ENCODE results near the gene S100A14. TPM values are rescaled to one million over a fixed set of nuclear protein-coding genes. Genes with fewer than 3 reads are reported as not detected.

S100A14 gene
- total RNA-seq, 1 donor from 2014 or later = not detected

- Mint-ChIP-seq H3K27ac (peak within 1 kb of the TSS; percentile 100), H3K27me3 (ENCODE audit: low read depth) (no peaks in the 10 kb centered on the region), H3K4me3 (ENCODE audit: low read depth) (peak within 1 kb of the TSS; percentile 96), H3K36me3 (ENCODE audit: low read depth) (peaks cover 47% of the 10 kb centered on the region), H3K9me3 (no peaks in the 10 kb centered on the region), H3K4me1 (ENCODE audit: low read depth) (peaks cover 28% of the 10 kb centered on the region)
- intact Hi-C loops (cut with micrococcal nuclease) = loop anchor here (1.0 to 5.0 kb wide), 5 partner anchors 24 to 101 kb away; partner anchors contain the start of genes S100A4 and SNAPIN
- peak; percentile 96 for DNase-seq (ENCODE audit: low spot score)
These were observed 17.9 kb upstream of the S100A14 start, which contains the start of gene CHTOP for GRCh38 chr1:153633754-153634665. CHTOP (plus strand) TSS chr1:153634066; CDS start chr1:153636589, 2,523 bp downstream.

- intact Hi-C loops (cut with micrococcal nuclease) = loop anchor here (1.0 to 5.0 kb wide), 3 partner anchors 25 to 88 kb away; partner anchors contain the start of genes S100A4 and SNAPIN
These were observed 17.1 kb upstream of the S100A14 start for GRCh38 chr1:153633161-153633753.

DNA sequence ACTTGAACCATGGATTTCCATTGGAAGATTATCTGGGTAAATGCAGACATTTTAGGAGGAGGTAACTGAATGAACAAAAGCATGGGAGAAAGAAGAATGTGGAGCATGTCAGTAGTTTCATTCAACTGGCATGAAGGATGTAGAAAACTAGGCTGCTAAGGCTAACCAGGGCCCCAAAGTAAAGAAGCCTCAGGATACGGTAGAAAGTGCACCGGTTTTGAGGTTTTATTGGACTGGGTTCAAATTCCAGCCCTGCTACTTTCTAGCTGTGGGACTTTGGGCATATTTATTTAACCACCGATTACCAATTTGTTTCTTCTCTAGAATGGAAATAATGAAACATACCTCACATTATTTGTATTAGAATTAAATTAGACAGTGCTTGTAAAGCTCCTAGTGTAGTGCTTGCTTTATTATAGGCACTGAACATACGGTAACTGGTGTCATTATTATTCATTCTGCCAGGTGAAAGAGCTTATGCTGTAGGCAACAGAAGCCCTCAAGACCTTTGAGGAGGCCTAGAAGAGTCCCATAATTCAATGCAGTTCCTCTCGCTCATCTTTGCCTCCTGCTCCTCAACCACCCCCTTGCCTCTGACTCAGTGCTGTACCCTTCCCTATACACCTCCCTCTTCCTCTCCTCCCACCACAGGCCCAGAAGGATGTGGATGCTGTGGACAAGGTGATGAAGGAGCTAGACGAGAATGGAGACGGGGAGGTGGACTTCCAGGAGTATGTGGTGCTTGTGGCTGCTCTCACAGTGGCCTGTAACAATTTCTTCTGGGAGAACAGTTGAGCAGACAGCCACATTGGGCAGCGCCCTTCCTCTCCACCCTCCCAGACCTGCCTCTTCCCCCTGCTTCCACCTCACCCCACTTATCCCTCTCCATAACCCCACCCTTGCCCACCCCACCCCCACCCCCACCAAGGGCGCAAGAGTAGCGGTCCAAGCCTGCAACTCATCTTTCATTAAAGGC is 15.2 kb upstream of the S100A14 start:
- H3K4me1 Mint-ChIP-seq (ENCODE audit: low read depth) = peaks cover 21% of the 10 kb centered on the region
- H3K4me3 Mint-ChIP-seq (ENCODE audit: low read depth) = no peak overlapping the region
- no peaks in the 10 kb centered on the region for H3K27me3 Mint-ChIP-seq (ENCODE audit: low read depth)
- no peak for DNase-seq (ENCODE audit: low spot score)
- H3K36me3 Mint-ChIP-seq (ENCODE audit: low read depth) = peaks cover 23% of the 10 kb centered on the region
- no peaks in the 10 kb centered on the region for H3K9me3 Mint-ChIP-seq
- peak overlapping the region; percentile 43 for H3K27ac Mint-ChIP-seq
- intact Hi-C loops (cut with micrococcal nuclease) = loop anchor here (2.0 to 5.0 kb wide), 2 partner anchors 59 to 87 kb away; partner anchors contain the start of gene S100A4

More at GRCh38 chr1:153633161-153633753, 17.1 kb upstream of the S100A14 start:
- H3K4me1 Mint-ChIP-seq (ENCODE audit: low read depth) = peaks cover 28% of the 10 kb centered on the region
- no peaks in the 10 kb centered on the region for H3K27me3 Mint-ChIP-seq (ENCODE audit: low read depth)
- peaks cover 39% of the 10 kb centered on the region for H3K36me3 Mint-ChIP-seq (ENCODE audit: low read depth)
- peak overlapping the region; percentile 96 for H3K4me3 Mint-ChIP-seq (ENCODE audit: low read depth)
- DNase-seq (ENCODE audit: low spot score) = no peak
- H3K9me3 Mint-ChIP-seq = no peaks in the 10 kb centered on the region
- peak overlapping the region; percentile 100 for H3K27ac Mint-ChIP-seq

- Mint-ChIP-seq H3K27me3 (ENCODE audit: low read depth) (no peaks in the 10 kb centered on the region), H3K27ac (no peak overlapping the region), H3K36me3 (ENCODE audit: low read depth) (peaks cover 15% of the 10 kb centered on the region), H3K4me1 (ENCODE audit: low read depth) (peaks cover 19% of the 10 kb centered on the region), H3K4me3 (ENCODE audit: low read depth) (no peak overlapping the region), H3K9me3 (no peaks in the 10 kb centered on the region)
- DNase-seq (ENCODE audit: low spot score) = no peak
- intact Hi-C loops (cut with micrococcal nuclease) = loop anchor here (5.0 kb wide), 1 partner anchor 58 kb away; no protein-coding TSS in a partner anchor
These were observed 14.3 kb upstream of the S100A14 start for GRCh38 chr1:153630384-153630783.

DNA sequence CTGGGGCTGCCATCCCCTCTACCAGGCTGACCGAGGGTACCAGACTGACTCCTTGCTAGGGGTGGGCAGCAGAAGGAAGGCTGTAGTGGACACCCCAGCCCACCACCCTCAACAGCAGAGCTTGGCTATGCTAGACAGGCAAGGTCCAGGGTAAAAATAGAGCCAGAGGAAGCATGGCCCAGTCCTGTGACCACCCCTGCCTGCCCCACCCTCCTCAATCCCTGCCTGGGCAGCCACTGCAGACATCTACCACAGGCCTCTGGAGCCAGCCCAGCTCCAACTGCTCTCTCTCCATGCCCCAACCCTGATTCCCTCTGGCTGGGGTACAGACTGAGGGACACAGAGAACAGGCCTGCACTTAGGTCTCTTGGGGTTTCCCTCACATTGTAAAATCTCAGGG is 13.8 kb upstream of the S100A14 start:
- intact Hi-C loops (cut with micrococcal nuclease) = loop anchor here (5.0 kb wide), 1 partner anchor 58 kb away; no protein-coding TSS in a partner anchor
- no peak for DNase-seq (ENCODE audit: low spot score)
- H3K27ac Mint-ChIP-seq = no peak overlapping the region
- H3K27me3 Mint-ChIP-seq (ENCODE audit: low read depth) = no peaks in the 10 kb centered on the region
- peaks cover 13% of the 10 kb centered on the region for H3K36me3 Mint-ChIP-seq (ENCODE audit: low read depth)
- H3K4me1 Mint-ChIP-seq (ENCODE audit: low read depth) = peaks cover 19% of the 10 kb centered on the region
- H3K4me3 Mint-ChIP-seq (ENCODE audit: low read depth) = no peak overlapping the region
- H3K9me3 Mint-ChIP-seq = no peaks in the 10 kb centered on the region

DNA sequence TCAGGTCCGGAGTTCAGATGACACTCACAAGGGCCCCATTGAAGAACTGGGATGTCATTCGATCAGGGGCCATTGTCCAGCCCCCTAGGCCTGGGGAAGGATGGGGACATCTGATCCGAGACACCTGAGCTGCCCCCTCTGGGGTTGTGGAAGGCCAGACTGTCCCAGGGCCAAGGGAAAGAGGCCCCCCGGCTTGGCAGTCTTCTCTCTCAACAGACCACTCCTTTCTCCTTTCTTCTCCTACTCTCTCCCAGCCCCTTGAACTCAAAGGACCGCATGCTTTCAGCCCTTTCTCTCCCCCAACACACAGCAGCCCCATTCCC is 13.2 kb upstream of the S100A14 start:
- H3K27me3 Mint-ChIP-seq (ENCODE audit: low read depth) = no peaks in the 10 kb centered on the region
- intact Hi-C loops (cut with micrococcal nuclease) = no loop called here
- H3K36me3 Mint-ChIP-seq (ENCODE audit: low read depth) = peaks cover 8% of the 10 kb centered on the region
- no peaks in the 10 kb centered on the region for H3K9me3 Mint-ChIP-seq
- peaks cover 19% of the 10 kb centered on the region for H3K4me1 Mint-ChIP-seq (ENCODE audit: low read depth)
- no peak overlapping the region for H3K27ac Mint-ChIP-seq
- DNase-seq (ENCODE audit: low spot score) = no peak
- no peak overlapping the region for H3K4me3 Mint-ChIP-seq (ENCODE audit: low read depth)

DNA sequence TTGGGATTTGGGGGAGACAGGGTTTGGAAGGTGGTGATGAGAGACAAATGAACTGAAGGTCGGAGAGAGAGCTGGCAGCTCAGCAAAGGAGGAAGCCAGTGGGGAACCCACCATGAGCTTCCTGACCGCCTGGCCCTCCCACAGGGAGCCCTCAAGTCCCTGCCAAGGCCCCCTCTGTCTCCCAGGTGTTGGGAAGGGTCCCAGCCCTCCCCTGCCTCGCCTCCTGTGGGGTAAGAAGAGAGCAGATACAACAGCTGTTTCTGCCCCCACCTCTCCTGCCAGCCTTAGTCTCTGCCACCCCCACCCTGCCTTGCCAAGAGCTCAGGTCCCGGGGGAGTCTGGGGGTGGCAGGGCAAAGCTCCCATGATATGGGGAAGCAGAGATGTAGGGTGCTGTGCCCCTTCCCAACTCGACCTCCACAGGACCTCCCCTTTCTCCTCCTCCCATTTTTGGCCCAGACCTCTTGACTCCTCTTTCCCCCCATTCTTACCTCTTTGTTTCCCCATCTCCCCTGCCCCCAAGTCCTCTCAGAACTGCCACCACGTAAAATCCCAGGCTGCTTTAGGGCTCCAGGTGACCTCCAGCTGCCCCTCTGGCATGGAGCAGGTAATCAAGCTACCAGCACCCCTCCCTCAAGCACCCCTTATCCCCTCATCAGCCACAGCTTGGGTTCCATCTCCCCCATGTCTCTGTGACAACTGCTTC is 12.7 kb upstream of the S100A14 start:
- H3K4me1 Mint-ChIP-seq (ENCODE audit: low read depth) = peaks cover 19% of the 10 kb centered on the region
- H3K36me3 Mint-ChIP-seq (ENCODE audit: low read depth) = peaks cover 3% of the 10 kb centered on the region
- H3K9me3 Mint-ChIP-seq = no peaks in the 10 kb centered on the region
- H3K27ac Mint-ChIP-seq = no peak overlapping the region
- H3K27me3 Mint-ChIP-seq (ENCODE audit: low read depth) = no peaks in the 10 kb centered on the region
- no peak overlapping the region for H3K4me3 Mint-ChIP-seq (ENCODE audit: low read depth)
- intact Hi-C loops (cut with micrococcal nuclease) = no loop called here
- DNase-seq (ENCODE audit: low spot score) = no peak

DNA sequence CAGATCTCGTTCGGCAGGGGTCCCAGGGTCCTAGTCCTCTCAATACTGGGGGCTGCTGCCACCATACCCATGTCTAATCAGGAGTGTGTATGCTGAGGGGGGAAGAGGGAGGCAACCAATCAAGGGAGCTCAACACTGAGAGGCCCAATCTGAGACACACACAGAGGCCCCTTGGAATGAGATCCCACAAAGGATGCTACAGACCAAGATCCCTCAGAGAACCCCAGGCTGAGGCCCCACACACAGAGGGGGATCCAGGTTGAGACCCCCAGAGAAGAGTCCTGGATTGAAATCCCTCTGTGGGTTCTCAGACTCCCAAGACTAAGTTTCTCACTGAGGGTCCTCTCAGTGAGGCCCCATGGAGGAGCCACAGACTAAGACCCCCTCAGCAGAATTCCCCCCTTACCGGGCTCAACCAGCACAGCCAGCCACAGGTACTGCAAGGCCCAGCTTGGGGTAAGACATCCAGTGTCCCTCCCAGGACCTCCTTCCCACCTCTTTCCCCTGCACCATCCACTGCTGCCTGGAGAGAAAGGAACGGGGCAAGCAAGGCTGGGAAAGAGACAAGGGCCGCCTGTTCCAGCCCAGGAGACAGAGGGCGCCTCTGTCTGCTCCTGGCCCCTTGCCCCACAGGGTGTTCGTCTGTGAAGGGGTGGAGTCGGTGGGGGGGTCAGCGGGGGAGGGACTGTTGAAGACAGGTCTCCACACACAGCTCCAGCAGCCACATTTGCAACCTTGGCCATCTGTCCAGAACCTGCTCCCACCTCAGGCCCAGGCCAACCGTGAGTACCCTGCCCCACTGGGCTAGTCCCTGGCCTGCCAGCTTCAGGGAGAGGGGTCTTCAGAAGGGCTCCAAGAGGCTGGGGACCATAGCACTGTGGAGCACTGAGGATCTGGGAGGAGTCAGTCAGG is 11.8 kb upstream of the S100A14 start, which contains the start of gene S100A1:
TSS of gene S100A1 (plus strand) at position 720 of the 912 bp plus-strand sequence. CDS start 2,088 bp downstream, outside the sequence.
- no peak for DNase-seq (ENCODE audit: low spot score)
- Mint-ChIP-seq H3K4me1 (ENCODE audit: low read depth) (peaks cover 12% of the 10 kb centered on the region), H3K36me3 (ENCODE audit: low read depth) (peaks cover 3% of the 10 kb centered on the region), H3K4me3 (ENCODE audit: low read depth) (no peak within 1 kb of the TSS), H3K27ac (no peak within 1 kb of the TSS), H3K9me3 (no peaks in the 10 kb centered on the region), H3K27me3 (ENCODE audit: low read depth) (no peaks in the 10 kb centered on the region)
- intact Hi-C loops (cut with micrococcal nuclease) = no loop called here

- Mint-ChIP-seq H3K4me1 (ENCODE audit: low read depth) (peaks cover 9% of the 10 kb centered on the region), H3K9me3 (no peaks in the 10 kb centered on the region), H3K27me3 (ENCODE audit: low read depth) (no peaks in the 10 kb centered on the region), H3K36me3 (ENCODE audit: low read depth) (no peaks in the 10 kb centered on the region), H3K27ac (no peak within 1 kb of the TSS), H3K4me3 (ENCODE audit: low read depth) (no peak within 1 kb of the TSS)
- DNase-seq (ENCODE audit: low spot score) = no peak
- intact Hi-C loops (cut with micrococcal nuclease) = no loop called here
These were observed 11.0 kb upstream of the S100A14 start, which contains the start of gene S100A13 for GRCh38 chr1:153626904-153627714. S100A13 (minus strand) TSS chr1:153627505; CDS start chr1:153626472, 1,033 bp downstream.

- DNase-seq (ENCODE audit: low spot score) = no peak
- intact Hi-C loops (cut with micrococcal nuclease) = no loop called here
- Mint-ChIP-seq H3K4me1 (ENCODE audit: low read depth) (peaks cover 6% of the 10 kb centered on the region), H3K9me3 (no peaks in the 10 kb centered on the region), H3K27me3 (ENCODE audit: low read depth) (no peaks in the 10 kb centered on the region), H3K27ac (no peak overlapping the region), H3K36me3 (ENCODE audit: low read depth) (no peaks in the 10 kb centered on the region), H3K4me3 (ENCODE audit: low read depth) (no peak overlapping the region)
These were observed 10.4 kb upstream of the S100A14 start for GRCh38 chr1:153626477-153626903.

All from activated T-helper 2 cell treated with anti-CD3 and anti-CD28 coated beads, Interferon-gamma antibody, Interleukin-2, Interleukin-4, amounts not matched to agents 10 μg/mL and 5 μg/mL and 100 μg/mL, durations not matched to agents 14 hours and 24 hours and 36 hours (primary cell).